ENCODE data around the gene WDR55. TPM values are rescaled to one million over a fixed set of nuclear protein-coding genes. Genes with fewer than 3 reads are reported as not detected.

Gene WDR55
- total and polyA plus RNA-seq, 10 of the 15 experiments (the other 5 are each of a cell fraction or from before 2014, with no cell fraction given): 3.4 to 27.8 (median 20.3) TPM

- no peak for TF ChIP-seq PAX5 (IDR thresholded peaks at IDR 0.05; ENCODE audit: borderline replicate concordance, low read depth, low read length)
- TF ChIP-seq POLR2A (IDR thresholded peaks at IDR 0.05; ENCODE audit: low read depth, low read length): peak; percentile 28; the same call in 1 of the 2 replicates
- no peak for TF ChIP-seq MYB (IDR thresholded peaks at IDR 0.05; ENCODE audit: borderline replicate concordance, low read depth, low read length)
- POLR2A ChIA-PET: interaction anchor here (0.7 to 1.1 kb wide), 2 partner anchors 9 to 273 kb away, joined by 3 to 4 read pairs; partner anchors contain the start of gene ANKHD1
- ATAC-seq (no peak), FAIRE-seq (no peak), DNase-seq (ENCODE audit: low read depth, low spot score) (no peak)
- CTCF ChIA-PET: interaction anchor here (0.6 to 1.5 kb wide), 6 partner anchors 10 to 302 kb away, joined by 3 to 5 read pairs (median 3); partner anchors contain the start of genes HARS1, HARS2, IK and NDUFA2
- Histone ChIP-seq H3K36me3 (ENCODE audit: control insufficient read depth in 2 of 2, insufficient read depth in 2 of 2, low read length in 1 of 2) (peaks cover 26 to 31% of the 10 kb centered on the region in 2 experiments), H3K4me3 (no peak overlapping the region), H3K4me2 (ENCODE audit: control insufficient read depth, insufficient read depth) (no peak overlapping the region), H3K27me3 (replicated peaks in 1 of 2; ENCODE audit: control insufficient read depth in 2 of 2, insufficient read depth in 2 of 2, low read length in 1 of 2) (no peaks in the 10 kb centered on the region), H3K79me2 (ENCODE audit: control insufficient read depth, insufficient read depth, low read length) (no peaks in the 10 kb centered on the region), H2AFZ (ENCODE audit: control insufficient read depth, low read depth, low read length) (no peak overlapping the region), H3K9me3 (replicated peaks; ENCODE audit: control insufficient read depth, insufficient read depth, low read length) (no peaks in the 10 kb centered on the region), H3K27ac (ENCODE audit: control insufficient read depth, insufficient read depth) (no peak overlapping the region), H3K4me1 (ENCODE audit: control insufficient read depth, insufficient read depth, low read length) (no peaks in the 10 kb centered on the region), H4K20me1 (ENCODE audit: control insufficient read depth, insufficient read depth) (no peaks in the 10 kb centered on the region; the same call in 1 of the 2 replicates), H3K9ac (ENCODE audit: control insufficient read depth, insufficient read depth, low read length) (no peak overlapping the region)
- RAD21 ChIA-PET (ENCODE audit: unreplicated experiment): interaction anchor here (0.8 to 0.9 kb wide), 2 partner anchors 36 to 46 kb away, joined by 3 to 6 read pairs; no protein-coding TSS in a partner anchor
- SMC1A ChIA-PET (ENCODE audit: uncharacterized antibody, unreplicated experiment): interaction anchor here (1.0 kb wide), 1 partner anchor 9 kb away, joined by 3 read pairs; no protein-coding TSS in a partner anchor
- intact Hi-C loops (cut with micrococcal nuclease; ENCODE audit: unreplicated experiment): no loop called here
- in situ Hi-C loops (cut with MboI): no loop called here
- no TSS peak for BruUV-seq (replicated peaks)
- WGBS (ENCODE audit: insufficient coverage, insufficient replicate concordance, low lambda C conversion rate, missing lambda C conversion rate): 100% methylated on average over 4 of the region's 4 CpGs
Measured at GRCh38 chr5:140674629-140675028, 9.9 kb downstream of the WDR55 start.

- Histone ChIP-seq H3K79me2 (ENCODE audit: control insufficient read depth, insufficient read depth, low read length) (no peaks in the 10 kb centered on the region), H2AFZ (ENCODE audit: control insufficient read depth, low read depth, low read length) (no peak overlapping the region), H4K20me1 (ENCODE audit: control insufficient read depth, insufficient read depth) (no peaks in the 10 kb centered on the region; the same call in 1 of the 2 replicates), H3K4me2 (ENCODE audit: control insufficient read depth, insufficient read depth) (no peak overlapping the region), H3K9me3 (replicated peaks; ENCODE audit: control insufficient read depth, insufficient read depth, low read length) (no peaks in the 10 kb centered on the region), H3K9ac (ENCODE audit: control insufficient read depth, insufficient read depth, low read length) (no peak overlapping the region), H3K4me1 (ENCODE audit: control insufficient read depth, insufficient read depth, low read length) (no peaks in the 10 kb centered on the region), H3K27ac (ENCODE audit: control insufficient read depth, insufficient read depth) (no peak overlapping the region; the same call in 1 of the 2 replicates), H3K27me3 (replicated peaks in 1 of 2; ENCODE audit: control insufficient read depth in 2 of 2, insufficient read depth in 2 of 2, low read length in 1 of 2) (no peaks in the 10 kb centered on the region), H3K4me3 (no peak overlapping the region), H3K36me3 (ENCODE audit: control insufficient read depth in 2 of 2, insufficient read depth in 2 of 2, low read length in 1 of 2) (peaks cover 29 to 33% of the 10 kb centered on the region in 2 experiments)
- DNase-seq (ENCODE audit: low read depth, low spot score) (no peak), FAIRE-seq (peak; percentile 49), ATAC-seq (peak; percentile 78)
- intact Hi-C loops (cut with micrococcal nuclease; ENCODE audit: unreplicated experiment) (no loop called here), in situ Hi-C loops (cut with MboI) (no loop called here)
- ChIA-PET SMC1A (ENCODE audit: uncharacterized antibody, unreplicated experiment) (interaction anchor here (2.0 kb wide), 1 partner anchor 13 kb away, joined by 9 read pairs; the partner anchor contains the start of genes HARS1 and HARS2), RAD21 (ENCODE audit: unreplicated experiment) (no interaction called here), POLR2A (interaction anchor here (1.2 kb wide), 1 partner anchor 14 kb away, joined by 3 read pairs; no protein-coding TSS in a partner anchor), CTCF (interaction anchor here (1.2 kb wide), 1 partner anchor 13 kb away, joined by 3 read pairs; the partner anchor contains the start of genes HARS1 and HARS2)
- TF ChIP-seq SIN3A (IDR thresholded peaks at IDR 0.05; ENCODE audit: low read depth, low read length) (no peak), POLR2AphosphoS5 (IDR thresholded peaks at IDR 0.05; ENCODE audit: low read length) (no peak), SMAD5 (IDR thresholded peaks at IDR 0.05; ENCODE audit: low read depth) (no peak), ATF2 (IDR thresholded peaks at IDR 0.05; ENCODE audit: low read length) (no peak), TARDBP (IDR thresholded peaks at IDR 0.05; ENCODE audit: borderline replicate concordance) (no peak)
- WGBS (ENCODE audit: insufficient coverage, insufficient replicate concordance, low lambda C conversion rate, missing lambda C conversion rate): 69% methylated on average over 3 of the region's 3 CpGs
- BruUV-seq (replicated peaks): no TSS peak
Measured at GRCh38 chr5:140677947-140678346, 13.2 kb downstream of the WDR55 start.

Measured in GM12878 (cell line).